ENCODE results near the gene COG2. TPM values are rescaled to one million over a fixed set of nuclear protein-coding genes. Genes with fewer than 3 reads are reported as not detected.
A peak's percentile ranks its signal among the peaks of the same experiment; 100 is the strongest.

COG2 gene
- total RNA-seq, 4 donors from 2014 or later: 16.6 to 27.3 (median 20.5) TPM

DNA sequence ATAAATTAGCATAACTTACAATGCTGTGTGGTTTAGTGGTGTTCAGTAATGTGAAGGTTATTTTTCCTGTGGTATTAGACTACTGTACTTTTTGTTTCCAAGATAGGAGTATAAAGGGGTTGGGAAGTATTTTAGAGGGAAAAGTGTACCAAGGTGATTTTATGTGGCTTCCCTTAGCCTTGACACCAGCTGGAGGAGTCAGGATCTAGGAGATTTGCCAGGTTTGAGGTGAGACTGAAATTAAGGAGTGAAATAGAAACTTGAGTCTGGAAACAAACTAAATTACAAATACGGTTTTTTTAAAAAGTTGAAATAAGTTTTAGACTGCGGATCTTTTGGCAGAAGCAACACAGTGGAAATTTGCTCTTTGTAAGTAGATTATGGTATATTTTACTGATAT lies 32.3 kb downstream of the COG2 start:
- WGBS, 2 donors: 94 to 95% methylated on average over 2 of the region's 2 CpGs
- H3K9me3 ChIP-seq: no peaks in the 10 kb centered on the region
- no peak for DNase-seq (ENCODE audit: low spot score in 2 of 2)
- H3K4me1 ChIP-seq: no peaks in the 10 kb centered on the region
- TF ChIP-seq EP300 (IDR thresholded peaks at IDR 0.05) (no peak), POLR2A (IDR thresholded peaks at IDR 0.05) (no peak)
- TF ChIP-seq, protein P1, sequence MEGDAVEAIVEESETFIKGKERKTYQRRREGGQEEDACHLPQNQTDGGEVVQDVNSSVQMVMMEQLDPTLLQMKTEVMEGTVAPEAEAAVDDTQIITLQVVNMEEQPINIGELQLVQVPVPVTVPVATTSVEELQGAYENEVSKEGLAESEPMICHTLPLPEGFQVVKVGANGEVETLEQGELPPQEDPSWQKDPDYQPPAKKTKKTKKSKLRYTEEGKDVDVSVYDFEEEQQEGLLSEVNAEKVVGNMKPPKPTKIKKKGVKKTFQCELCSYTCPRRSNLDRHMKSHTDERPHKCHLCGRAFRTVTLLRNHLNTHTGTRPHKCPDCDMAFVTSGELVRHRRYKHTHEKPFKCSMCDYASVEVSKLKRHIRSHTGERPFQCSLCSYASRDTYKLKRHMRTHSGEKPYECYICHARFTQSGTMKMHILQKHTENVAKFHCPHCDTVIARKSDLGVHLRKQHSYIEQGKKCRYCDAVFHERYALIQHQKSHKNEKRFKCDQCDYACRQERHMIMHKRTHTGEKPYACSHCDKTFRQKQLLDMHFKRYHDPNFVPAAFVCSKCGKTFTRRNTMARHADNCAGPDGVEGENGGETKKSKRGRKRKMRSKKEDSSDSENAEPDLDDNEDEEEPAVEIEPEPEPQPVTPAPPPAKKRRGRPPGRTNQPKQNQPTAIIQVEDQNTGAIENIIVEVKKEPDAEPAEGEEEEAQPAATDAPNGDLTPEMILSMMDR (IDR thresholded peaks at IDR 0.05): no peak
- H3K36me3 ChIP-seq: peaks cover 0 to 95% (median 18%) of the 10 kb centered on the region in 3 donors
- H3K27ac ChIP-seq: no peak overlapping the region
- no peaks in the 10 kb centered on the region for H3K27me3 ChIP-seq
- H3K4me3 ChIP-seq: no peak overlapping the region

DNA sequence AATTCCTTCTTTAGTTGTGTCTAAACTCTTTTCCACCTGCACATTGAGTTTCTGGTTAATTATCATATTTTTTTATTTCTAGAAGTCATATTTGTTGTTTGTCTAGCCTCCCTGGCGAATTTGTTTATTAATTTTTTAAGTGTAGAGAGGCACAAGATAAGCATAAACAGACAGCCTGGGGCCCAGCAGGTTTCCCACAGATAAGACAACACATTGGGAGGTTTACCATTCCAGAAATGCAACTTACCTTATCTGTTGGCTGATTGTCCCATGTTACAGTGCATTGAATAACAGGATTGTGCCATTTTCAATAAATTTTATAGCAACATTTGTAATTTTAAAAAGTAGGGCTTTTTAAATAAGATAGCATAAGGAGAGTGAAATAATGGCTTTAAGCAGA lies 34.9 kb downstream of the COG2 start:
- no peak overlapping the region for H3K4me3 ChIP-seq
- TF ChIP-seq POLR2A (IDR thresholded peaks at IDR 0.05): no peak
- no peak for TF ChIP-seq EP300 (IDR thresholded peaks at IDR 0.05)
- TF ChIP-seq, protein P1 (IDR thresholded peaks at IDR 0.05): no peak
- no peaks in the 10 kb centered on the region for H3K27me3 ChIP-seq
- H3K4me1 ChIP-seq: peaks cover 0 to 12% (median 0%) of the 10 kb centered on the region in 4 donors
- DNase-seq (ENCODE audit: low spot score in 2 of 2): no peak
- 91 to 100% methylated on average over 1 of the region's 1 CpG for whole genome bisulfite sequencing, 2 donors
- H3K36me3 ChIP-seq: peaks cover 0 to 90% (median 14%) of the 10 kb centered on the region in 3 donors
- no peaks in the 10 kb centered on the region for H3K9me3 ChIP-seq
- H3K27ac ChIP-seq: no peak overlapping the region

DNA sequence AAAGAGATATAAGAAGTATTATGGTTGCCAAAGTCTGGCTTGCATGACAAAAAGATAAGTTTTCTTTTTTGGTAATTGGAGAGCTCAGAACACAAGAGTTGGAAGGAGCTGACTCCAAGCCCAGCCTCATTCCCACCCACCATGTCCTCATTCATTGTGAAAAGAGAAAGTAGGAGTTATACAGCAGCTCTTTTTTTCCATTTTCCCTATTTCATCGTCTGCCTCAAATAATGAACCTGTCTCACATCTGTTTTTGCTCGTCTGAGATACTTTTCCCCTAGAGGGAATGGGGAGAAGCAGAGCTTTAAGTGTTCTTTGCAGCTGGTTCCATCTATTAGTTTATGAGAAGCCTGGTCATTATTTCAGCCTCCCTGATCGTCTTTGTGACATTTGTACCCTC lies 36.9 kb downstream of the COG2 start:
- DNase-seq (ENCODE audit: low spot score in 2 of 2): no peak
- WGBS, 2 donors: 35 to 40% methylated on average over 3 of the region's 3 CpGs
- peaks cover 0 to 20% (median 0%) of the 10 kb centered on the region in 4 donors for H3K4me1 ChIP-seq
- H3K36me3 ChIP-seq: peaks cover 0 to 90% (median 7%) of the 10 kb centered on the region in 3 donors
- no peaks in the 10 kb centered on the region for H3K9me3 ChIP-seq
- TF ChIP-seq POLR2A (IDR thresholded peaks at IDR 0.05): no peak
- no peak for TF ChIP-seq EP300 (IDR thresholded peaks at IDR 0.05)
- no peaks in the 10 kb centered on the region for H3K27me3 ChIP-seq
- H3K4me3 ChIP-seq: no peak overlapping the region
- peak overlapping the region in 1 of 4 donors; percentile 37 for H3K27ac ChIP-seq

DNA sequence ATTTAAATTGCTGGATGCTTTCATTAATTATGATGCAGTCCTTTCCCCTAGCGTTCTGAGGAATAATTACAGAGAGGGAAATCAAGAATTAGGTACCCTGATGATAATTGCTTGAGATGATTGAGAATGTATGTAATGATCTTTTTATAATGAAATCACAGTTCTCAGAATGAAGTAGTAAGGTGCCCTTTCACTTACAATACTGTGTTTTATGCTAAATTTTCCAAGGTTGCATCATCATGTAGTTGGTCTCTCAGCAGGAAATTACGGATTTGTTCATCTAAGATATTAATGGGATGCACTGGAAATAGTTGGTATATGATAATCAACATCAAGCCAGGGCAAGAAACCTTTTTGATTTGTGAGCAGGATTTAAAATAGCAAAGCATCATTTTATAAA lies 37.5 kb downstream of the COG2 start:
- no peaks in the 10 kb centered on the region for H3K27me3 ChIP-seq
- H3K9me3 ChIP-seq: no peaks in the 10 kb centered on the region
- no peak for DNase-seq (ENCODE audit: low spot score in 2 of 2)
- H3K4me1 ChIP-seq: peaks cover 0 to 20% (median 0%) of the 10 kb centered on the region in 4 donors
- WGBS, 2 donors: 80 to 82% methylated on average over 2 of the region's 2 CpGs
- TF ChIP-seq, protein P1 (IDR thresholded peaks at IDR 0.05): no peak
- TF ChIP-seq POLR2A (IDR thresholded peaks at IDR 0.05) (no peak), EP300 (IDR thresholded peaks at IDR 0.05) (no peak)
- H3K27ac ChIP-seq: peak overlapping the region in 1 of 4 donors; percentile 37
- H3K4me3 ChIP-seq: no peak overlapping the region
- peaks cover 0 to 91% (median 9%) of the 10 kb centered on the region in 3 donors for H3K36me3 ChIP-seq

DNA sequence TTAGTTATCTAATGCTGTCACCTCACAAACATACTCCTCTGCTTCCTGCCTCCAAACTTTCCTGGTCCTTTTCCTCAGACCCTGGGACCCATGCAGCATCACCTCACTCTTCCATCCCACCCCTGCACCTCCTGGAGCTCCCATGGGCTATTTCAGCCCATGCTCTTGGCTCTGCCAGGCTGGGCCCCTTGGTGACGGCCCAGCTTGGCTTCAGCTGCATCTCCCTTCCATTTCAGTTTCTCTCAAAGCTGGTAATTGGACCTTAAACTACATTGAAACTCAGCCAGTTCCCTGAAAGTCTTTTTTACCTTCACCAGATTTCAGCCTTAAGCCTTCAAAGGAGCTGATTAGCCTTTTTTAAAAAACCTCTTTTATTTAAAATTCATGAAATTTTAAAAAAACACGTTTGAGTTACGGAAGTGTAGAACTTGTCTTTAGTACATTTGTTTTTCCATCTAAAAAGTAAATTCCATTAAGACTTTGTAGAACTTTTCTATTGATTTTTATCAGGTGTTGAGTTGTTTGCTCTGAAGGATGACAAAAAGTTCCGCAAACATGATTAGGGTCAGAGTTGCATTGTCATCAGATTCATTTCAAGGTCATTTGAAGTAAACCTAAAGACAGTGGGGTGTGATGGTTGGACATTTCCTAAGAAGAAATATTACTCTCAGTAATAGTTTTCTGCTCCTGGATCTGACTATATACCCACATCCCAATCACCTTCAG lies 38.2 kb downstream of the COG2 start:
- 56 to 77% methylated on average over 4 of the region's 4 CpGs for WGBS, 2 donors
- H3K9me3 ChIP-seq: no peaks in the 10 kb centered on the region
- H3K4me1 ChIP-seq: peaks cover 0 to 20% (median 0%) of the 10 kb centered on the region in 4 donors
- H3K4me3 ChIP-seq: no peak overlapping the region
- DNase-seq (ENCODE audit: low spot score in 2 of 2): no peak
- no peaks in the 10 kb centered on the region for H3K27me3 ChIP-seq
- TF ChIP-seq POLR2A (IDR thresholded peaks at IDR 0.05) (no peak), EP300 (IDR thresholded peaks at IDR 0.05) (no peak)
- TF ChIP-seq, protein P1 (IDR thresholded peaks at IDR 0.05): no peak
- H3K36me3 ChIP-seq: peaks cover 0 to 91% (median 8%) of the 10 kb centered on the region in 3 donors
- no peak overlapping the region for H3K27ac ChIP-seq

Measured in tibial nerve (tissue), 4 donors.